OCI-LY7 (cell line): ENCODE measurements around the gene EFHD2. TPM values are rescaled to one million over a fixed set of nuclear protein-coding genes. Genes with fewer than 3 reads are reported as not detected.

ENCODE experiments used
- BruUV-seq: library from RNA; stranded (reverse); fragments of 400-500 nt; replicated peaks from 2 replicates; lab custom pipeline; 2021; lab: Mats Ljungman, UMichigan
- CTCF ChIA-PET: fragments of 300-600 bp; sonication (Branson Sonifier 250); formaldehyde crosslinking; loops from one replicate; lab custom pipeline; 2022; ENCODE audit warnings: antibody characterized with exemption; ENCODE audit not compliant: unreplicated experiment; lab: Charles Lee
- POLR2A ChIA-PET: fragments of 300-600 bp; sonication (Branson Sonifier 250); formaldehyde crosslinking; loops from one replicate; lab custom pipeline; 2022; ENCODE audit warnings: antibody characterized with exemption; lab: Charles Lee
- DNase-seq: peaks from one replicate; pipeline ENCODE4 v3.0.0-alpha.2; 2015; ENCODE audit warnings: low spot score
- H2AFZ ChIP-seq: fragments of 200-600 bp; sonication (generic), shearing (Covaris generic); 2 replicates; pipeline ENCODE4 v1.6.1; 2014; ENCODE audit warnings: mild to moderate bottlenecking, antibody characterized with exemption, low read length, moderate library complexity
- H3K27ac ChIP-seq: fragments of 200-600 bp; sonication (generic); 2 replicates; pipeline ENCODE4 v1.5.1; 2014; ENCODE audit warnings: mixed run types, low read depth, mild to moderate bottlenecking, moderate library complexity, low read length, inconsistent platforms; ENCODE audit not compliant: poor library complexity, severe bottlenecking
- H3K36me3 ChIP-seq: fragments of 200-600 bp; sonication (generic); 2 replicates; pipeline ENCODE4 v1.6.1; 2014; ENCODE audit warnings: mild to moderate bottlenecking, antibody characterized with exemption, low read length, moderate library complexity, mixed read lengths; ENCODE audit not compliant: insufficient read depth
- H3K4me1 ChIP-seq: fragments of 200-600 bp; sonication (generic); 2 replicates; pipeline ENCODE4 v1.5.1; 2014; ENCODE audit warnings: mild to moderate bottlenecking, low read length; ENCODE audit not compliant: insufficient read depth, poor library complexity, severe bottlenecking
- H3K4me2 ChIP-seq: fragments of 200-600 bp; sonication (generic); 2 replicates; pipeline ENCODE4 v1.6.1; 2014; ENCODE audit warnings: mild to moderate bottlenecking, low read length
- H3K4me3 ChIP-seq: fragments of 200-600 bp; sonication (generic); 2 replicates; pipeline ENCODE4 v1.5.1; 2014; ENCODE audit warnings: mild to moderate bottlenecking, low read depth, low read length; ENCODE audit not compliant: poor library complexity, severe bottlenecking
- H3K79me2 ChIP-seq: fragments of 200-600 bp; sonication (generic); 2 replicates; pipeline ENCODE4 v1.6.1; 2016; ENCODE audit warnings: low read depth, mild to moderate bottlenecking, low read length, moderate library complexity, mixed read lengths; ENCODE audit not compliant: insufficient read depth
- H3K9me2 ChIP-seq: fragments of 200-600 bp; sonication (generic); 2 replicates; pipeline ENCODE4 v1.6.1; 2016; ENCODE audit warnings: mild to moderate bottlenecking, low read length, mixed read lengths; ENCODE audit not compliant: insufficient read depth
- H3K9me3 ChIP-seq: fragments of 200-600 bp; sonication (generic); 2 replicates; pipeline ENCODE4 v1.6.1; 2014; ENCODE audit warnings: mild to moderate bottlenecking, mixed run types, low read length, mixed read lengths
- H4K20me1 ChIP-seq: fragments of 200-600 bp; sonication (generic); 2 replicates; pipeline ENCODE4 v1.6.1; 2014; ENCODE audit warnings: mild to moderate bottlenecking, antibody characterized with exemption, low read length, moderate library complexity, mixed read lengths; ENCODE audit not compliant: insufficient read depth
- EZH2phosphoT487 ChIP-seq: fragments of 200-600 bp; sonication (generic); IDR thresholded peaks from 2 replicates; pipeline ENCODE4 v1.6.1; 2018; ENCODE audit warnings: low read depth, borderline replicate concordance, mild to moderate bottlenecking, mixed run types, antibody characterized with exemption, low read length, moderate library complexity, mixed read lengths
- intact Hi-C: fragments of 100-400 bp; cut with micrococcal nuclease; formaldehyde crosslinking; loops from one replicate; pipeline ENCODE4 v1.10.0; 2022; ENCODE audit not compliant: unreplicated experiment
- total RNA-seq, 2 experiments: library from RNA; depleted of rRNA in 1 of 2; stranded (reverse); fragments of >200 nt in 1 of 2; shearing (Covaris generic) in 1 of 2; gene quantifications; 2 replicates each; pipeline ENCODE4 v1.2.3, GENCODE V29; 2014 to 2022
- TF ChIP-seq, protein P1 (sequence below): fragments of 200-600 bp; sonication (generic); conservative IDR thresholded peaks from 2 replicates; pipeline ENCODE4 v1.5.1; 2014; ENCODE audit warnings: mild to moderate bottlenecking, antibody characterized with exemption, low read length, moderate library complexity, mixed read lengths

The EFHD2 gene
- total RNA-seq, 2 experiments from 2014 or later = 27.3 to 42.0 TPM

- POLR2A ChIA-PET = no interaction called here
- H2AFZ ChIP-seq = no peak overlapping the region
- H3K36me3 ChIP-seq = no peaks in the 10 kb centered on the region
- H3K9me3 ChIP-seq = no peaks in the 10 kb centered on the region
- H3K4me1 ChIP-seq = no peaks in the 10 kb centered on the region
- H3K79me2 ChIP-seq = no peaks in the 10 kb centered on the region
- no peak overlapping the region for H3K27ac ChIP-seq
- no TSS peak for BruUV-seq
- TF ChIP-seq, protein P1, sequence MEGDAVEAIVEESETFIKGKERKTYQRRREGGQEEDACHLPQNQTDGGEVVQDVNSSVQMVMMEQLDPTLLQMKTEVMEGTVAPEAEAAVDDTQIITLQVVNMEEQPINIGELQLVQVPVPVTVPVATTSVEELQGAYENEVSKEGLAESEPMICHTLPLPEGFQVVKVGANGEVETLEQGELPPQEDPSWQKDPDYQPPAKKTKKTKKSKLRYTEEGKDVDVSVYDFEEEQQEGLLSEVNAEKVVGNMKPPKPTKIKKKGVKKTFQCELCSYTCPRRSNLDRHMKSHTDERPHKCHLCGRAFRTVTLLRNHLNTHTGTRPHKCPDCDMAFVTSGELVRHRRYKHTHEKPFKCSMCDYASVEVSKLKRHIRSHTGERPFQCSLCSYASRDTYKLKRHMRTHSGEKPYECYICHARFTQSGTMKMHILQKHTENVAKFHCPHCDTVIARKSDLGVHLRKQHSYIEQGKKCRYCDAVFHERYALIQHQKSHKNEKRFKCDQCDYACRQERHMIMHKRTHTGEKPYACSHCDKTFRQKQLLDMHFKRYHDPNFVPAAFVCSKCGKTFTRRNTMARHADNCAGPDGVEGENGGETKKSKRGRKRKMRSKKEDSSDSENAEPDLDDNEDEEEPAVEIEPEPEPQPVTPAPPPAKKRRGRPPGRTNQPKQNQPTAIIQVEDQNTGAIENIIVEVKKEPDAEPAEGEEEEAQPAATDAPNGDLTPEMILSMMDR = no peak
- no peak for TF ChIP-seq EZH2phosphoT487
- H3K9me2 ChIP-seq = no peaks in the 10 kb centered on the region
- no peak overlapping the region for H3K4me2 ChIP-seq
- intact Hi-C loops = no loop called here
- no peak overlapping the region for H3K4me3 ChIP-seq
- CTCF ChIA-PET = no interaction called here
- DNase-seq = no peak
- no peaks in the 10 kb centered on the region for H4K20me1 ChIP-seq
Observed at GRCh38 chr1:15440357-15440756, 30.7 kb downstream of the EFHD2 start.

DNA sequence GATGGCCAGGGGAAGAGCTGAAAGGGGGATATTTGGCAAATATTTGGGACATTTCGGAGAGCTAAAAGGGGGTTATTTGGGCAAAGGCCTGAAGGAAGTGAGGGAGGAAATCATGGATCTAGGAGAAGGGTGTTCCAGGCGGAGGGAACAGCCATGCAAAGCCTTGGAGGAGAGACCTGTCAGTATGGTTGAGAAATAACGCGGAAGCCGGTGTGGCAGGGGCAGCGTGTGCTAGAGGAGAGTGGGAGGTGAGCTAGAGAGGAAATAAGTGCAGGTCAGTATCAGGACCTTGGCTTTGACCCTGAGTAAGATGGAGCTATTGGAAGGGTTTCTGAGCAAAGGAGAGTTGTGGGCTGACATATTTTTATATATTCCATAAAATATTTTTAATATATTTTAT lies 31.6 kb downstream of the EFHD2 start:
- H3K9me3 ChIP-seq = no peaks in the 10 kb centered on the region
- ChIA-PET POLR2A (no interaction called here), CTCF (no interaction called here)
- DNase-seq = no peak
- no peaks in the 10 kb centered on the region for H3K36me3 ChIP-seq
- TF ChIP-seq, protein P1 = no peak
- no peak for TF ChIP-seq EZH2phosphoT487
- no peaks in the 10 kb centered on the region for H3K9me2 ChIP-seq
- no TSS peak for BruUV-seq
- no peaks in the 10 kb centered on the region for H3K79me2 ChIP-seq
- no peak overlapping the region for H2AFZ ChIP-seq
- intact Hi-C loops = no loop called here
- H4K20me1 ChIP-seq = no peaks in the 10 kb centered on the region
- no peak overlapping the region for H3K27ac ChIP-seq
- no peaks in the 10 kb centered on the region for H3K4me1 ChIP-seq
- no peak overlapping the region for H3K4me2 ChIP-seq
- no peak overlapping the region for H3K4me3 ChIP-seq

- no peak overlapping the region for H3K4me3 ChIP-seq
- H3K4me2 ChIP-seq = no peak overlapping the region
- H2AFZ ChIP-seq = no peak overlapping the region
- H3K79me2 ChIP-seq = no peaks in the 10 kb centered on the region
- no peaks in the 10 kb centered on the region for H3K9me2 ChIP-seq
- H3K36me3 ChIP-seq = no peaks in the 10 kb centered on the region
- BruUV-seq = no TSS peak
- H4K20me1 ChIP-seq = no peaks in the 10 kb centered on the region
- H3K27ac ChIP-seq = no peak overlapping the region
- TF ChIP-seq EZH2phosphoT487 = no peak
- intact Hi-C loops = no loop called here
- no peaks in the 10 kb centered on the region for H3K4me1 ChIP-seq
- DNase-seq = no peak
- no peaks in the 10 kb centered on the region for H3K9me3 ChIP-seq
- POLR2A ChIA-PET = no interaction called here
- CTCF ChIA-PET = no interaction called here
Observed at GRCh38 chr1:15442119-15442518, 32.4 kb downstream of the EFHD2 start.
